ENCODE measurements around the gene OBSCN.

OBSCN gene

GRCh38 chr1:228385232-228385631, 177.4 kb downstream of the OBSCN start:
- DNase-seq (ENCODE audit: low read depth, low spot score) = no peak
- H3K4me3 ChIP-seq (ENCODE audit: low read depth, low read length) = no peak overlapping the region
- TF ChIP-seq CTCF (IDR thresholded peaks at IDR 0.05; ENCODE audit: low read depth, low read length) = no peak
- in situ Hi-C loops (cut with HindIII; ENCODE audit: low sequenced_read_pairs) = no loop called here

DNA sequence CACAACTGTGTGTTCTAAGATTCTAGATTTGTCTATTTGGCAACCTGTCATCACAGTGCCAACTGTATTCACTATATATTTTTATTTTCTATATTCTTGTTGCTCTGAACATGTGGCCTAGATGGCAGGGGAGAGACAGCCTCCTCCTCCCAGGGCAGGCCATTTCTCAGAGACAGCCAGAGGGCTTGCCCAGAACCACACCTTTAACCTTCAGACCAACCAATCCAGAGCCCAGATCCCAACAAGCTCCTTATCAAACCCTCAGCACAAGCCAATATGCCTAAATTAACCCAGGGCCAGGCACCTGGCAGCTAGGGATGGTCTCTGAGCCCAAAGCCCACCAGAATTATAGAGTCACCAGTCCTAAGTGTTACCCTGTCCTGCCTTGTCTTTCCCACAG, 179.5 kb downstream of the OBSCN start:
- H3K4me3 ChIP-seq (ENCODE audit: low read depth, low read length) = no peak overlapping the region
- no peak for TF ChIP-seq CTCF (IDR thresholded peaks at IDR 0.05; ENCODE audit: low read depth, low read length)
- no peak for DNase-seq (ENCODE audit: low read depth, low spot score)
- in situ Hi-C loops (cut with HindIII; ENCODE audit: low sequenced_read_pairs) = no loop called here

- TF ChIP-seq CTCF (IDR thresholded peaks at IDR 0.05; ENCODE audit: low read depth, low read length) = no peak
- in situ Hi-C loops (cut with HindIII; ENCODE audit: low sequenced_read_pairs) = no loop called here
- no peak overlapping the region for H3K4me3 ChIP-seq (ENCODE audit: low read depth, low read length)
- DNase-seq (ENCODE audit: low read depth, low spot score) = no peak
These were observed 182.8 kb downstream of the OBSCN start for GRCh38 chr1:228390649-228391048.

- H3K4me3 ChIP-seq (ENCODE audit: low read depth, low read length) = no peak overlapping the region
- in situ Hi-C loops (cut with HindIII; ENCODE audit: low sequenced_read_pairs) = no loop called here
- no peak for DNase-seq (ENCODE audit: low read depth, low spot score)
- no peak for TF ChIP-seq CTCF (IDR thresholded peaks at IDR 0.05; ENCODE audit: low read depth, low read length)
These were observed 183.7 kb downstream of the OBSCN start for GRCh38 chr1:228391411-228392020.

DNA sequence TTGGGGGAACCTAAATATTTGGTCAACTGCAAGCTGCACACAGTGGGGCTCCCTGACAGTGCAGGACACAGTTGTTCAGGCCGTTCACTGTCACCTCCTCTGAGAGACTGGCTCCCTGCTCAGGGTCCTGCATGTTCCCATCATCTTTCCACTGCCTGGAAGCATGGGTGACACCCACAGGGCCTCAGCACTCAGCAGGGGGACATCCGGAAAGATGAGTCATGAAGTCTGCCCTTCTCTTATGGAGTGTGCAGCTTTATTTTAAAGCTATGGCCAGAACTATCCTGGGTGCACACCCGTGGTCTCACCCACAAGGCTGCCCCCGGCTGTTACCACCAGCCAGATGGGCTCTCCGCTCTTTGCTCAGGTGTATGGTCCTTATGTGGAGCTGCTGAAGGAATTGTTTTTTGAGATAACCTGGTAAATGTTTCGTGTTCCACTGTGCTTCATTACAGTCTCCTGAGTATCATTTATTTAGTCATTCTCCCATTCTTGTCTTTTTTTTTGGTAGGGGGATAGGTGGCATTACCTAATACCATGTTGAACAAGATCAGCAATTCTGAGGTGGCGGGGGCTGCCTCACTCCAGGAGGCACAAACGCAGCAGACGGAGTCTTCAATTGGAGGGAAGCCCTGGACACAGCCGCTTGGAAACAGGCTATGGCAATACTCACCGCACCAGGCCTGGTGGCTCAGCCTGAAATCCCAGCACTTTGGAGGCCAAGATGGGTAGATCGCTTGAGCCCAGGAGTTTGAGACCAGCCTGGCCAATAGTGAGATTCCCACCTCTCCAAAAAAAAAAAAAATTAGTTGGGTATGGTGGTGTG, 184.5 kb downstream of the OBSCN start:
- DNase-seq (ENCODE audit: low read depth, low spot score) = peak; percentile 47
- in situ Hi-C loops (cut with HindIII; ENCODE audit: low sequenced_read_pairs) = no loop called here
- no peak for TF ChIP-seq CTCF (IDR thresholded peaks at IDR 0.05; ENCODE audit: low read depth, low read length)
- H3K4me3 ChIP-seq (ENCODE audit: low read depth, low read length) = no peak overlapping the region

DNA sequence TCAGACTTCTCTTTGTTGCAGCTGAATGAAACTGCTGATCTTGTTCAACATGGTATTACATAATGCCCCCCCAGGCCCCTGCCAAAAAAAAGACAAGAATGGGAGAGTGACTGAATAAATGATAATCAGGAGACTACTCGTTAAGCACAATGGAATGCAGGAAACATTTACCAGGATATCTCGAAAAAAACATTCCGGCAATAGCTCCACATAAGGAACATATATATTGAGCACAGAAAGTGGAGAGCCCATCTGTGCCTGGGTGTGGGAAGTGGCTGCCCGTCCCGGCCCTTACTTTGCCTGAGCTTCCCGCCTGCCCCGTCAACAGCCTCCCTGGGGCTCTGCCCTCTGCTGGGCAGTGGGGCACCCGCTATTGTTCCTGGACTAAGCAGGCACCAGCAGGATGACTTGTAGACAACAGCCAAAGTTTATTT, 185.4 kb downstream of the OBSCN start:
- peak; percentile 64 for TF ChIP-seq CTCF (IDR thresholded peaks at IDR 0.05; ENCODE audit: low read depth, low read length)
- in situ Hi-C loops (cut with HindIII; ENCODE audit: low sequenced_read_pairs) = no loop called here
- peak; percentile 40 for DNase-seq (ENCODE audit: low read depth, low spot score)
- H3K4me3 ChIP-seq (ENCODE audit: low read depth, low read length) = no peak overlapping the region
